ENCODE results near the gene TAF3.

DNA sequence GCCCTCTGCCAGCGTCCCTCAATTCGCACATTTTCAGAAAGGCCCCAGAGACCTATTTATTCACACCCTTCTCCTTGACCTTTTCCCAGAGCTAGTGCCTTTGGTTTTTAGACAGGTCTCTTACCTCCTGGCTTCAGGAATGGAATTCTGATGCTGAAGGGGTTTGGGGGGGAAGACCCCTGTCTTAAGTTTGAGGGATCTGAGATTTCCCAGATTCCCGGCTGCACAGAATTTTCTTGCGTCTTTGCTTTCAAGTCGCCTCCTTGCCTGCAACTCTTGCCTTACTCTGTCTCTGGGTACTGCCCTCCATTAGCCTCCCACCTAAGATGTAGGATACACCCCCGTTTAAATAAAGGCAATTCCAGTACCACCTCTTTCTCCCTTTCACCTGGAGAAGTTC is 238.1 kb downstream of the TAF3 start:
- TF ChIP-seq GATA2 (IDR thresholded peaks at IDR 0.05; ENCODE audit: low read depth, low read length) (no peak), GATA3 (IDR thresholded peaks at IDR 0.05; ENCODE audit: low read depth, low read length) (no peak)
